MG63 (cell line): ENCODE measurements around the gene MAP3K21. TPM values are rescaled to one million over a fixed set of nuclear protein-coding genes. Genes with fewer than 3 reads are reported as not detected.

Source experiments
- DNase-seq: peaks from one replicate; pipeline ENCODE4 v3.0.0-alpha.2; 2020
- H3K27me3 ChIP-seq: fragments of 250-450 bp; sonication (Bioruptor Pico); 2 replicates; pipeline ENCODE4 v1.5.1; 2020; ENCODE audit warnings: mild to moderate bottlenecking, moderate library complexity
- H3K36me3 ChIP-seq: fragments of 250-450 bp; sonication (Bioruptor Pico); 2 replicates; pipeline ENCODE4 v1.5.1; 2020; ENCODE audit warnings: mild to moderate bottlenecking, moderate library complexity
- H3K4me3 ChIP-seq: fragments of 250-450 bp; sonication (Bioruptor Pico); 2 replicates; pipeline ENCODE4 v1.5.1; 2020; ENCODE audit warnings: mild to moderate bottlenecking, moderate library complexity
- H3K9me3 ChIP-seq: fragments of 250-450 bp; sonication (Bioruptor Pico); 2 replicates; pipeline ENCODE4 v1.5.1; 2020; ENCODE audit warnings: mild to moderate bottlenecking, moderate library complexity
- total RNA-seq: library from RNA; depleted of rRNA; stranded (reverse); fragments of >200 nt; shearing (Covaris generic); gene quantifications from 2 replicates; pipeline ENCODE4 v1.2.3, GENCODE V29; 2014; ENCODE audit warnings: low replicate concordance

MAP3K21 gene
- total RNA-seq, 1 experiment from 2014 or later: 1.5 TPM

- no peaks in the 10 kb centered on the region for H3K27me3 ChIP-seq
- no peak overlapping the region for H3K4me3 ChIP-seq
- no peaks in the 10 kb centered on the region for H3K36me3 ChIP-seq
- no peak for DNase-seq
- H3K9me3 ChIP-seq: no peaks in the 10 kb centered on the region
Measured at GRCh38 chr1:233366575-233366974, 39.1 kb downstream of the MAP3K21 start.

- Histone ChIP-seq H3K36me3 (no peaks in the 10 kb centered on the region), H3K4me3 (no peak overlapping the region), H3K27me3 (no peaks in the 10 kb centered on the region), H3K9me3 (no peaks in the 10 kb centered on the region)
- DNase-seq: no peak
Measured at GRCh38 chr1:233367057-233367803, 39.7 kb downstream of the MAP3K21 start.

GRCh38 chr1:233368106-233368788 is 40.7 kb downstream of the MAP3K21 start:
- peak; percentile 18 for DNase-seq
- no peak overlapping the region for H3K4me3 ChIP-seq
- H3K27me3 ChIP-seq: no peaks in the 10 kb centered on the region
- H3K36me3 ChIP-seq: no peaks in the 10 kb centered on the region
- no peaks in the 10 kb centered on the region for H3K9me3 ChIP-seq

GRCh38 chr1:233368789-233369130 is 41.2 kb downstream of the MAP3K21 start:
- H3K4me3 ChIP-seq: no peak overlapping the region
- no peaks in the 10 kb centered on the region for H3K9me3 ChIP-seq
- no peak for DNase-seq
- H3K27me3 ChIP-seq: no peaks in the 10 kb centered on the region
- H3K36me3 ChIP-seq: no peaks in the 10 kb centered on the region

GRCh38 chr1:233372218-233373120 is 44.9 kb downstream of the MAP3K21 start:
- Histone ChIP-seq H3K36me3 (no peaks in the 10 kb centered on the region), H3K27me3 (no peaks in the 10 kb centered on the region), H3K4me3 (no peak overlapping the region), H3K9me3 (no peaks in the 10 kb centered on the region)
- no peak for DNase-seq

- no peaks in the 10 kb centered on the region for H3K27me3 ChIP-seq
- H3K36me3 ChIP-seq: no peaks in the 10 kb centered on the region
- DNase-seq: no peak
- no peak overlapping the region for H3K4me3 ChIP-seq
- H3K9me3 ChIP-seq: no peaks in the 10 kb centered on the region
Measured at GRCh38 chr1:233373226-233373625, 45.7 kb downstream of the MAP3K21 start.

- DNase-seq: no peak
- Histone ChIP-seq H3K36me3 (no peaks in the 10 kb centered on the region), H3K27me3 (no peaks in the 10 kb centered on the region), H3K9me3 (no peaks in the 10 kb centered on the region), H3K4me3 (no peak overlapping the region)
Measured at GRCh38 chr1:233375653-233376052, 48.1 kb downstream of the MAP3K21 start.

- H3K9me3 ChIP-seq: no peaks in the 10 kb centered on the region
- no peak overlapping the region for H3K4me3 ChIP-seq
- no peak for DNase-seq
Measured at GRCh38 chr1:233376382-233377110, 49.0 kb downstream of the MAP3K21 start.

GRCh38 chr1:233379869-233380438 is 52.4 kb downstream of the MAP3K21 start:
- no peak for DNase-seq
- Histone ChIP-seq H3K27me3 (no peaks in the 10 kb centered on the region), H3K9me3 (0 out of 2 replicates have a peak, but pooled peaks cover 5% of the 10 kb centered on the region), H3K36me3 (peaks cover 8% of the 10 kb centered on the region), H3K4me3 (no peak overlapping the region)

More at GRCh38 chr1:233376382-233377110, 49.0 kb downstream of the MAP3K21 start:
- H3K27me3 ChIP-seq: no peaks in the 10 kb centered on the region
- no peaks in the 10 kb centered on the region for H3K36me3 ChIP-seq

GRCh38 chr1:233381806-233382205 is 54.3 kb downstream of the MAP3K21 start:
- H3K9me3 ChIP-seq: 0 out of 2 replicates have a peak, but pooled peaks cover 5% of the 10 kb centered on the region
- H3K4me3 ChIP-seq: no peak overlapping the region
- no peaks in the 10 kb centered on the region for H3K27me3 ChIP-seq
- no peak for DNase-seq
- H3K36me3 ChIP-seq: peaks cover 8% of the 10 kb centered on the region

- no peak for DNase-seq
- Histone ChIP-seq H3K36me3 (peaks cover 8% of the 10 kb centered on the region), H3K27me3 (no peaks in the 10 kb centered on the region), H3K4me3 (no peak overlapping the region), H3K9me3 (0 out of 2 replicates have a peak, but pooled peaks cover 5% of the 10 kb centered on the region)
Measured at GRCh38 chr1:233383984-233384383, 56.5 kb downstream of the MAP3K21 start.

- no peaks in the 10 kb centered on the region for H3K27me3 ChIP-seq
- DNase-seq: peak; percentile 35
- peaks cover 8% of the 10 kb centered on the region for H3K36me3 ChIP-seq
- H3K4me3 ChIP-seq: no peak overlapping the region
- 0 out of 2 replicates have a peak, but pooled peaks cover 5% of the 10 kb centered on the region for H3K9me3 ChIP-seq
Measured at GRCh38 chr1:233386336-233386735, 58.8 kb downstream of the MAP3K21 start.

- H3K4me3 ChIP-seq: no peak overlapping the region
- DNase-seq: no peak
- no peaks in the 10 kb centered on the region; the same call in 1 of the 2 replicates for H3K27me3 ChIP-seq
- peaks cover 4% of the 10 kb centered on the region for H3K36me3 ChIP-seq
- peaks cover 5% of the 10 kb centered on the region; the same call in 1 of the 2 replicates for H3K9me3 ChIP-seq
Measured at GRCh38 chr1:233387585-233387984, 60.1 kb downstream of the MAP3K21 start.

GRCh38 chr1:233389169-233389568 is 61.6 kb downstream of the MAP3K21 start:
- H3K4me3 ChIP-seq: no peak overlapping the region
- no peaks in the 10 kb centered on the region; the same call in 1 of the 2 replicates for H3K9me3 ChIP-seq
- DNase-seq: no peak
- H3K27me3 ChIP-seq: peaks cover 3% of the 10 kb centered on the region; the same call in 1 of the 2 replicates
- no peaks in the 10 kb centered on the region for H3K36me3 ChIP-seq

- no peaks in the 10 kb centered on the region; the same call in 1 of the 2 replicates for H3K9me3 ChIP-seq
- H3K27me3 ChIP-seq: peaks cover 3% of the 10 kb centered on the region; the same call in 1 of the 2 replicates
- no peak overlapping the region for H3K4me3 ChIP-seq
- no peak for DNase-seq
- no peaks in the 10 kb centered on the region for H3K36me3 ChIP-seq
Measured at GRCh38 chr1:233389893-233390292, 62.4 kb downstream of the MAP3K21 start.
